Liver (tissue), 9 donors: ENCODE data around the gene CYP2E1. TPM values are rescaled to one million over a fixed set of nuclear protein-coding genes. Genes with fewer than 3 reads are reported as not detected.
"Not testable (repeated sequence)": the region's sequence is repeated elsewhere in the genome, so short reads cannot be mapped to it uniquely, and the experiment has no call there.

Experiments
- DNase-seq: peaks from one replicate; pipeline ENCODE4 v3.0.0-alpha.2; 2017; ENCODE audit warnings: low spot score
- H3K27ac ChIP-seq, 2 donors: one replicate each; pipeline ENCODE4 v1.7.0; 2013; ENCODE audit warnings: inconsistent platforms in 2 of 2, low read length in 2 of 2, control low read depth in 1 of 2, low read depth in 1 of 2, mild to moderate bottlenecking in 1 of 2
- H3K27me3 ChIP-seq, 4 donors: one replicate each; pipeline versions ENCODE4 v1.6.1 to v1.7.0; 2013; ENCODE audit warnings: low read length in 3 of 4, inconsistent platforms in 1 of 4, mild to moderate bottlenecking in 1 of 4, moderate library complexity in 1 of 4; ENCODE audit not compliant: control insufficient read depth in 4 of 4, insufficient read depth in 4 of 4
- H3K36me3 ChIP-seq, 4 donors: one replicate each; pipeline versions ENCODE4 v1.6.1 to v1.7.0; 2013; ENCODE audit warnings: low read length in 3 of 4, mild to moderate bottlenecking in 3 of 4, low read depth in 1 of 4, moderate library complexity in 1 of 4; ENCODE audit not compliant: control insufficient read depth in 4 of 4, insufficient read depth in 3 of 4
- H3K4me1 ChIP-seq, 4 donors: one replicate each; pipeline versions ENCODE4 v1.6.1 to v1.7.0; 2013; ENCODE audit warnings: low read length in 3 of 4, mild to moderate bottlenecking in 3 of 4, moderate library complexity in 1 of 4; ENCODE audit not compliant: control insufficient read depth in 4 of 4, insufficient read depth in 4 of 4
- H3K4me3 ChIP-seq, 3 donors: one replicate each; pipeline versions ENCODE4 v1.6.1 to v1.7.0; 2013; ENCODE audit warnings: low read length in 3 of 3, control low read depth in 1 of 3, low read depth in 1 of 3, mild to moderate bottlenecking in 1 of 3
- H3K9ac ChIP-seq, 2 donors: one replicate each; pipeline ENCODE4 v1.7.0; 2013; ENCODE audit warnings: low read length in 2 of 2, mild to moderate bottlenecking in 2 of 2, moderate library complexity in 2 of 2, control low read depth in 1 of 2, low read depth in 1 of 2
- H3K9me3 ChIP-seq, 4 donors: one replicate each; pipeline versions ENCODE4 v1.6.1 to v1.7.0; 2013; ENCODE audit warnings: low read length in 3 of 4; ENCODE audit not compliant: control insufficient read depth in 4 of 4
- EGR1 ChIP-seq, 2 donors: IDR thresholded peaks; 2 replicates each; pipeline ENCODE4 v1.6.1; 2016 to 2018; ENCODE audit warnings: antibody characterized with exemption in 2 of 2, low read depth in 2 of 2
- JUND ChIP-seq, 2 donors: IDR thresholded peaks; 2 replicates each; pipeline ENCODE4 v1.6.1; 2016; ENCODE audit warnings: antibody characterized with exemption in 2 of 2
- NR2F2 ChIP-seq: IDR thresholded peaks from 2 replicates; pipeline ENCODE4 v1.6.1; 2016; ENCODE audit warnings: antibody characterized with exemption
- RXRA ChIP-seq, 2 donors: IDR thresholded peaks; 2 replicates each; pipeline ENCODE4 v1.6.1; 2017 to 2018; ENCODE audit warnings: antibody characterized with exemption in 2 of 2, mild to moderate bottlenecking in 1 of 2
- SP1 ChIP-seq: IDR thresholded peaks from 2 replicates; pipeline ENCODE4 v1.6.1; 2018; ENCODE audit warnings: antibody characterized with exemption, mild to moderate bottlenecking
- YY1 ChIP-seq: IDR thresholded peaks from 2 replicates; pipeline ENCODE4 v1.6.1; 2016; ENCODE audit warnings: antibody characterized with exemption, mild to moderate bottlenecking
- WGBS: extraction: QIAGEN DNeasy Blood & Tissue Kit; methylation state at CpG from one replicate; pipeline ENCODE4 v1.1.7; 2013; 5-methylcytosine and 5-hydroxymethylcytosine counted together
- polyA plus RNA-seq, 2 donors: library from polyadenylated mRNA; stranded (reverse) in 1 of 2; unstranded in 1 of 2; fragments of 200-250 nt in 1 of 2; fragments of >200 nt in 1 of 2; fragmentation: Nextera tagmentation in 1 of 2; extraction: Ambion mirVana in 1 of 2; gene quantifications; one replicate each; pipeline versions ENCODE4 v1.2.1 to v1.2.3, GENCODE V29; 2013 to 2015
- total RNA-seq, 2 donors: library from RNA; depleted of rRNA; stranded (reverse); fragments of >200 nt; gene quantifications; one replicate each; pipeline ENCODE4 v1.2.3, GENCODE V29; 2014
- TF ChIP-seq, protein P1 (sequence below): IDR thresholded peaks from 2 replicates; pipeline ENCODE4 v1.6.1; 2016; ENCODE audit warnings: antibody characterized with exemption, mild to moderate bottlenecking
- TF ChIP-seq, protein P2 (sequence below): IDR thresholded peaks from 2 replicates; pipeline ENCODE4 v1.6.1; 2016; ENCODE audit warnings: antibody characterized with exemption
- TF ChIP-seq, protein P3 (sequence below): fragments of 150-350 bp; IDR thresholded peaks from 2 replicates; pipeline ENCODE4 v1.5.1; 2017; ENCODE audit warnings: improper control_type of control experiment, low read depth, low read length; ENCODE audit not compliant: missing input control
- donor health status: healthy.
- donor health status: healthy.
- donor health status: healthy.
- donor health status: healthy.
- donor health status: healthy.

The CYP2E1 gene
- total and polyA plus RNA-seq, 4 donors, result 0.93 to 5,149 (median 3,213) TPM

DNA sequence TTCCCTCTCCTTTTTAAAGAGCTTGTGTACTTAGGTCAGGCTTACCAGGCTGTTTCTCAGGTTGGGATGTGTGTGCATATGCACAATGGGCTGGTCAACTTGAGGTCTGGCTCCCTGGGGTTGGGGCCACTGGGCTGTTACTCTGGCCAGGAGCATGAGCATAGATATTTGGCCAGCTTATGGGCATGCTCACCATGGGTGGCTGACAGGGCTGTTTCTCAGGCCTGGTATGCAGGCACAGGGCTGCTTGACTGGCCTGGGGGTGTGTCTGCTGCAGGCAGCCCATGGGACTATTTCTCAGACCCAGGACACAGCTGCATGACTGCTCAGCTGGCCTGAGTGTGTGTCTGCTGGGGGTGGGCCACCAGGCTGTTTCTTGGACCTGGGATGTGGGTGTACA, 38.8 kb upstream of the CYP2E1 start:
- Histone ChIP-seq H3K27ac (no peak overlapping the region), H3K4me1 (no peaks in the 10 kb centered on the region), H3K27me3 (no peaks in the 10 kb centered on the region), H3K4me3 (no peak overlapping the region), H3K9ac (no peak overlapping the region), H3K9me3 (peaks cover 2 to 12% (median 6%) of the 10 kb centered on the region in 4 donors), H3K36me3 (no peaks in the 10 kb centered on the region)
- no peak for TF ChIP-seq RXRA (IDR thresholded peaks at IDR 0.05)
- no peak for DNase-seq

DNA sequence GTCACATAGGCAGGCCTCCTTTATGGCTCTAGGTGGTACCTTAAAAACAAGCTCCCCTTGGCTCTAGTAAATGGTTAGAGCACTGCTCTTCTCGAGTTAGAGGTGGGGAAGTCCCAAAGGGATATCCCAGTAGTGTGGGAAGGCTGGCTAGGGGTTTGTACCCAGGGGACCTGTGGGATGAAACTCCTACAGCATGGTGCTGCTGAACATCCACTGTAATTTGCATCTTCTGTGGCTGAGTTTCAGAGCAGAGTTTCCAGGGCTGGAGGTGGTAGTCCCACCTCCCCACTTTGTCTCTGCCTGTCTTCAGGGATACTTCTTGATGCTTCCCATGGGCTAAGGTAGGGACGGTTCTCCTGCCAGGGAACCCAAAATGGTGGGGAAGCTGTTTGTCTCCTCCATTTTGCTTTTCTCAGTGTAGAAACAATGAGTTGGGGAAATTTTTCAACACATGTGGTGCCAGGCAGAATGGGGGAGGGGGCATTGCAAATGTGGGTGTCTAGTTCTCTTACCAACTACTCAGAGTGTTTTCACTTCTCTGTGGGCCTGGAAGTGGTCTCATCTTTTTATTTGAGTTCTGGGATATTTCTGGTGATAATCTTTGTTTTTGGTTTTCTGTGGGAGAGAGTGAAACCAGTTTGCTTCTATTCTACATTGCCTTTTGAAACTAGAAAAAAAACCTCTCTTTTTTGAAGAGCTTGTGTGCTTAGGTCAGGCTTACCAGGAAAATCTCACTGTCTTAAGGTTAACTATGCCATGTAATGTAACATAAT, 37.2 kb upstream of the CYP2E1 start:
- no peak overlapping the region for H3K27ac ChIP-seq
- WGBS, result 75% methylated on average over 2 of the region's 2 CpGs
- H3K36me3 ChIP-seq, result no peaks in the 10 kb centered on the region
- no peaks in the 10 kb centered on the region for H3K4me1 ChIP-seq
- peaks cover 0 to 8% (median 3%) of the 10 kb centered on the region in 4 donors for H3K9me3 ChIP-seq
- no peaks in the 10 kb centered on the region for H3K27me3 ChIP-seq
- TF ChIP-seq JUND (IDR thresholded peaks at IDR 0.05) (no peak), EGR1 (IDR thresholded peaks at IDR 0.05; ENCODE audit: low read depth in 2 of 2) (no peak), SP1 (no peak), NR2F2 (no peak), YY1 (no peak)
- TF ChIP-seq, protein P1, sequence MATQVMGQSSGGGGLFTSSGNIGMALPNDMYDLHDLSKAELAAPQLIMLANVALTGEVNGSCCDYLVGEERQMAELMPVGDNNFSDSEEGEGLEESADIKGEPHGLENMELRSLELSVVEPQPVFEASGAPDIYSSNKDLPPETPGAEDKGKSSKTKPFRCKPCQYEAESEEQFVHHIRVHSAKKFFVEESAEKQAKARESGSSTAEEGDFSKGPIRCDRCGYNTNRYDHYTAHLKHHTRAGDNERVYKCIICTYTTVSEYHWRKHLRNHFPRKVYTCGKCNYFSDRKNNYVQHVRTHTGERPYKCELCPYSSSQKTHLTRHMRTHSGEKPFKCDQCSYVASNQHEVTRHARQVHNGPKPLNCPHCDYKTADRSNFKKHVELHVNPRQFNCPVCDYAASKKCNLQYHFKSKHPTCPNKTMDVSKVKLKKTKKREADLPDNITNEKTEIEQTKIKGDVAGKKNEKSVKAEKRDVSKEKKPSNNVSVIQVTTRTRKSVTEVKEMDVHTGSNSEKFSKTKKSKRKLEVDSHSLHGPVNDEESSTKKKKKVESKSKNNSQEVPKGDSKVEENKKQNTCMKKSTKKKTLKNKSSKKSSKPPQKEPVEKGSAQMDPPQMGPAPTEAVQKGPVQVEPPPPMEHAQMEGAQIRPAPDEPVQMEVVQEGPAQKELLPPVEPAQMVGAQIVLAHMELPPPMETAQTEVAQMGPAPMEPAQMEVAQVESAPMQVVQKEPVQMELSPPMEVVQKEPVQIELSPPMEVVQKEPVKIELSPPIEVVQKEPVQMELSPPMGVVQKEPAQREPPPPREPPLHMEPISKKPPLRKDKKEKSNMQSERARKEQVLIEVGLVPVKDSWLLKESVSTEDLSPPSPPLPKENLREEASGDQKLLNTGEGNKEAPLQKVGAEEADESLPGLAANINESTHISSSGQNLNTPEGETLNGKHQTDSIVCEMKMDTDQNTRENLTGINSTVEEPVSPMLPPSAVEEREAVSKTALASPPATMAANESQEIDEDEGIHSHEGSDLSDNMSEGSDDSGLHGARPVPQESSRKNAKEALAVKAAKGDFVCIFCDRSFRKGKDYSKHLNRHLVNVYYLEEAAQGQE, result no peak
- TF ChIP-seq, protein P2, sequence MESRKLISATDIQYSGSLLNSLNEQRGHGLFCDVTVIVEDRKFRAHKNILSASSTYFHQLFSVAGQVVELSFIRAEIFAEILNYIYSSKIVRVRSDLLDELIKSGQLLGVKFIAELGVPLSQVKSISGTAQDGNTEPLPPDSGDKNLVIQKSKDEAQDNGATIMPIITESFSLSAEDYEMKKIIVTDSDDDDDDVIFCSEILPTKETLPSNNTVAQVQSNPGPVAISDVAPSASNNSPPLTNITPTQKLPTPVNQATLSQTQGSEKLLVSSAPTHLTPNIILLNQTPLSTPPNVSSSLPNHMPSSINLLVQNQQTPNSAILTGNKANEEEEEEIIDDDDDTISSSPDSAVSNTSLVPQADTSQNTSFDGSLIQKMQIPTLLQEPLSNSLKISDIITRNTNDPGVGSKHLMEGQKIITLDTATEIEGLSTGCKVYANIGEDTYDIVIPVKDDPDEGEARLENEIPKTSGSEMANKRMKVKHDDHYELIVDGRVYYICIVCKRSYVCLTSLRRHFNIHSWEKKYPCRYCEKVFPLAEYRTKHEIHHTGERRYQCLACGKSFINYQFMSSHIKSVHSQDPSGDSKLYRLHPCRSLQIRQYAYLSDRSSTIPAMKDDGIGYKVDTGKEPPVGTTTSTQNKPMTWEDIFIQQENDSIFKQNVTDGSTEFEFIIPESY, result no peak
- TF ChIP-seq, protein P3, sequence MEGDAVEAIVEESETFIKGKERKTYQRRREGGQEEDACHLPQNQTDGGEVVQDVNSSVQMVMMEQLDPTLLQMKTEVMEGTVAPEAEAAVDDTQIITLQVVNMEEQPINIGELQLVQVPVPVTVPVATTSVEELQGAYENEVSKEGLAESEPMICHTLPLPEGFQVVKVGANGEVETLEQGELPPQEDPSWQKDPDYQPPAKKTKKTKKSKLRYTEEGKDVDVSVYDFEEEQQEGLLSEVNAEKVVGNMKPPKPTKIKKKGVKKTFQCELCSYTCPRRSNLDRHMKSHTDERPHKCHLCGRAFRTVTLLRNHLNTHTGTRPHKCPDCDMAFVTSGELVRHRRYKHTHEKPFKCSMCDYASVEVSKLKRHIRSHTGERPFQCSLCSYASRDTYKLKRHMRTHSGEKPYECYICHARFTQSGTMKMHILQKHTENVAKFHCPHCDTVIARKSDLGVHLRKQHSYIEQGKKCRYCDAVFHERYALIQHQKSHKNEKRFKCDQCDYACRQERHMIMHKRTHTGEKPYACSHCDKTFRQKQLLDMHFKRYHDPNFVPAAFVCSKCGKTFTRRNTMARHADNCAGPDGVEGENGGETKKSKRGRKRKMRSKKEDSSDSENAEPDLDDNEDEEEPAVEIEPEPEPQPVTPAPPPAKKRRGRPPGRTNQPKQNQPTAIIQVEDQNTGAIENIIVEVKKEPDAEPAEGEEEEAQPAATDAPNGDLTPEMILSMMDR, result no peak
- no peak overlapping the region for H3K9ac ChIP-seq
- no peak for DNase-seq
- no peak overlapping the region for H3K4me3 ChIP-seq

DNA sequence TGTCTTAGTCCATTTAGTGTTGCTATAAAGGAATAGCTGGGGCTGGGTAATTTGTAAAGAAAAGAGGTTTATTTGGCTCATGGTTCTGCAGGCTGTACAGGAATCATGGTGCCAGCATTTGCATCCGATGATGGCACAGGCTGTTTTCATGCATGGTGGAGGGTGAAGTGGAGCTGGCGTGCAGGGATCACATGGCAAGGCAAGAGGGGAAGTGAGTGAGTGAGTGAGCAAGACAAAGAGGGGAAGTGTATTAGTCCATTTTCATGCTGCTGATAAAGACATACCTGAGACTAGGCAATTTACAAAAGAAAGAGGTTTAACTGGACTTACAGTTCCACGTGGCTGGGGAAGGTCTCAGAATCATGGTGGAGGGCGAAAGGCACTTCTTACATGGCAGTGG, 33.6 kb upstream of the CYP2E1 start:
- not testable (repeated sequence) for H3K4me1 ChIP-seq, H3K27ac ChIP-seq, H3K9ac ChIP-seq, DNase-seq, H3K36me3 ChIP-seq, H3K27me3 ChIP-seq, H3K4me3 ChIP-seq, H3K9me3 ChIP-seq
- WGBS, result 86% methylated on average over 4 of the region's 4 CpGs
